Esophagus (tissue), 2 donors: ENCODE measurements around the gene APH1A. TPM values are rescaled to one million over a fixed set of nuclear protein-coding genes. Genes with fewer than 3 reads are reported as not detected.
A peak's percentile ranks its signal among the peaks of the same experiment; 100 is the strongest.

Experiments
- H3K27ac ChIP-seq, 2 donors: one replicate each; pipeline ENCODE4 v1.5.1; 2013; ENCODE audit warnings: low read depth in 2 of 2, mild to moderate bottlenecking in 2 of 2, inconsistent platforms in 1 of 2, low read length in 1 of 2, moderate library complexity in 1 of 2
- H3K27me3 ChIP-seq, 2 donors: one replicate each; pipeline ENCODE4 v1.6.1; 2013; ENCODE audit warnings: low read length in 2 of 2, control low read depth in 1 of 2, mild to moderate bottlenecking in 1 of 2; ENCODE audit not compliant: insufficient read depth in 2 of 2, control insufficient read depth in 1 of 2
- H3K36me3 ChIP-seq, 2 donors: one replicate each; pipeline ENCODE4 v1.6.1; 2013; ENCODE audit warnings: low read length in 1 of 2; ENCODE audit not compliant: control insufficient read depth in 2 of 2, insufficient read depth in 2 of 2
- H3K4me1 ChIP-seq, 2 donors: one replicate each; pipeline ENCODE4 v1.6.1; 2013; ENCODE audit warnings: low read length in 1 of 2; ENCODE audit not compliant: control insufficient read depth in 2 of 2, insufficient read depth in 2 of 2
- H3K4me3 ChIP-seq, 2 donors: one replicate each; pipeline ENCODE4 v1.5.1; 2013; ENCODE audit warnings: low read length in 2 of 2, mild to moderate bottlenecking in 2 of 2, low read depth in 1 of 2, moderate library complexity in 1 of 2
- H3K9me3 ChIP-seq, 2 donors: one replicate each; pipeline ENCODE4 v1.6.1; 2013; ENCODE audit warnings: mild to moderate bottlenecking in 2 of 2, low read depth in 1 of 2, low read length in 1 of 2, moderate library complexity in 1 of 2; ENCODE audit not compliant: control insufficient read depth in 2 of 2, insufficient read depth in 1 of 2
- WGBS, 2 donors: extraction: QIAGEN DNeasy Blood & Tissue Kit; methylation state at CpG; one replicate each; pipeline ENCODE4 v1.1.7; 2013; 5-methylcytosine and 5-hydroxymethylcytosine counted together
- polyA plus RNA-seq, 2 donors: library from polyadenylated mRNA; stranded (reverse); fragments of 200-250 nt; gene quantifications; one replicate each; pipeline ENCODE4 v1.2.3, GENCODE V29; 2013
- donor health status: healthy with polysubstance abuse.
- donor health status: Bipolar disorder and iron deficiency.

The APH1A gene
- polyA plus RNA-seq, 2 donors = 94.3 to 116 TPM

GRCh38 chr1:150271291-150271959 is 2.6 kb upstream of the APH1A start:
- Histone ChIP-seq H3K4me3 (no peak overlapping the region), H3K9me3 (no peaks in the 10 kb centered on the region), H3K27me3 (no peaks in the 10 kb centered on the region), H3K36me3 (peaks cover 0 to 3% of the 10 kb centered on the region in 2 donors), H3K4me1 (peaks cover 0 to 7% of the 10 kb centered on the region in 2 donors), H3K27ac (no peak overlapping the region)
- WGBS, 2 donors = 92 to 94% methylated on average over 7 of the region's 7 CpGs

- Histone ChIP-seq H3K27me3 (no peaks in the 10 kb centered on the region), H3K36me3 (peaks cover 11 to 16% of the 10 kb centered on the region in 2 donors), H3K4me3 (peak overlapping the region; percentile 79 to 97), H3K9me3 (no peaks in the 10 kb centered on the region), H3K27ac (peak overlapping the region in 1 of 2 donors; percentile 85), H3K4me1 (peaks cover 0 to 7% of the 10 kb centered on the region in 2 donors)
- WGBS, 2 donors = 35 to 40% methylated on average over 10 of the region's 10 CpGs
Observed at GRCh38 chr1:150269451-150269850, 635 bp upstream of the APH1A start.

- no peaks in the 10 kb centered on the region for H3K27me3 ChIP-seq
- H3K36me3 ChIP-seq = peaks cover 11 to 17% of the 10 kb centered on the region in 2 donors
- H3K4me3 ChIP-seq = peak overlapping the region; percentile 79 to 97
- no peaks in the 10 kb centered on the region for H3K9me3 ChIP-seq
- peak overlapping the region; percentile 85 to 92 for H3K27ac ChIP-seq
- peaks cover 0 to 7% of the 10 kb centered on the region in 2 donors for H3K4me1 ChIP-seq
- 0 to 1% methylated on average over 21 of the region's 21 CpGs for WGBS, 2 donors
Observed at GRCh38 chr1:150268340-150268704, 494 bp downstream of the APH1A start.

GRCh38 chr1:150267896-150268295 is 920 bp downstream of the APH1A start:
- Histone ChIP-seq H3K4me1 (peaks cover 0 to 7% of the 10 kb centered on the region in 2 donors), H3K27ac (peak overlapping the region in 1 of 2 donors; percentile 92), H3K4me3 (peak overlapping the region; percentile 79 to 97), H3K27me3 (no peaks in the 10 kb centered on the region), H3K36me3 (peaks cover 11 to 17% of the 10 kb centered on the region in 2 donors), H3K9me3 (no peaks in the 10 kb centered on the region)
- 26 to 30% methylated on average over 6 of the region's 6 CpGs for WGBS, 2 donors

GRCh38 chr1:150263549-150263948 is 5.3 kb downstream of the APH1A start:
- Histone ChIP-seq H3K27me3 (no peaks in the 10 kb centered on the region), H3K4me3 (no peak overlapping the region), H3K27ac (no peak overlapping the region), H3K36me3 (peaks cover 11 to 17% of the 10 kb centered on the region in 2 donors), H3K9me3 (no peaks in the 10 kb centered on the region), H3K4me1 (peaks cover 3 to 7% of the 10 kb centered on the region in 2 donors)
- 82 to 88% methylated on average over 6 of the region's 6 CpGs for WGBS, 2 donors

GRCh38 chr1:150262388-150263320 is 6.2 kb downstream of the APH1A start:
- Histone ChIP-seq H3K4me3 (no peak overlapping the region), H3K36me3 (peaks cover 11 to 17% of the 10 kb centered on the region in 2 donors), H3K4me1 (peaks cover 3% of the 10 kb centered on the region in 2 donors), H3K27me3 (no peaks in the 10 kb centered on the region), H3K9me3 (no peaks in the 10 kb centered on the region), H3K27ac (peak overlapping the region in 1 of 2 donors; percentile 59)
- WGBS, 2 donors = 77% methylated on average over 6 of the region's 6 CpGs

- Histone ChIP-seq H3K9me3 (no peaks in the 10 kb centered on the region), H3K4me1 (peaks cover 0 to 3% of the 10 kb centered on the region in 2 donors), H3K4me3 (no peak overlapping the region), H3K36me3 (peaks cover 10 to 13% of the 10 kb centered on the region in 2 donors), H3K27me3 (no peaks in the 10 kb centered on the region), H3K27ac (no peak overlapping the region)
- 88 to 90% methylated on average over 6 of the region's 6 CpGs for WGBS, 2 donors
Observed at GRCh38 chr1:150261367-150261766, 7.4 kb downstream of the APH1A start.

- H3K36me3 ChIP-seq = peaks cover 0 to 4% of the 10 kb centered on the region in 2 donors
- H3K4me3 ChIP-seq = peak overlapping the region; percentile 1 to 18
- no peaks in the 10 kb centered on the region for H3K27me3 ChIP-seq
- peak overlapping the region in 1 of 2 donors; percentile 50 for H3K27ac ChIP-seq
- no peaks in the 10 kb centered on the region for H3K9me3 ChIP-seq
- peaks cover 2 to 3% of the 10 kb centered on the region in 2 donors for H3K4me1 ChIP-seq
- WGBS, 2 donors = 22 to 24% methylated on average over 11 of the region's 11 CpGs
Observed at GRCh38 chr1:150259758-150260669, 8.8 kb downstream of the APH1A start.

GRCh38 chr1:150259217-150259616 is 9.6 kb downstream of the APH1A start:
- peaks cover 2 to 3% of the 10 kb centered on the region in 2 donors for H3K4me1 ChIP-seq
- no peaks in the 10 kb centered on the region for H3K9me3 ChIP-seq
- no peaks in the 10 kb centered on the region for H3K27me3 ChIP-seq
- H3K36me3 ChIP-seq = no peaks in the 10 kb centered on the region
- no peak overlapping the region for H3K27ac ChIP-seq
- H3K4me3 ChIP-seq = no peak overlapping the region
- WGBS, 2 donors = 37 to 39% methylated on average over 4 of the region's 4 CpGs
